Esophagus squamous epithelium (tissue), 5 donors: ENCODE data around the gene PCDHGB5. TPM values are rescaled to one million over a fixed set of nuclear protein-coding genes. Genes with fewer than 3 reads are reported as not detected.
A peak's percentile ranks its signal among the peaks of the same experiment; 100 is the strongest.
"Not testable (repeated sequence)": the region's sequence is repeated elsewhere in the genome, so short reads cannot be mapped to it uniquely, and the experiment has no call there.

Experiments
- DNase-seq: peaks from one replicate; lab custom pipeline; 2025; lab: John Stamatoyannopoulos, UW
- H3K27ac ChIP-seq, 4 donors: fragments of 200-600 bp; sonication (generic); one replicate each; pipeline ENCODE4 v1.5.1; 2016 to 2019; ENCODE audit warnings: mild to moderate bottlenecking in 1 of 4
- H3K27me3 ChIP-seq, 4 donors: fragments of 200-600 bp; sonication (generic); 1 replicate in 3 of 4; 2 replicates in 1 of 4; pipeline versions ENCODE4 v1.5.1 to v1.6.0; 2017 to 2021; ENCODE audit warnings: antibody characterized with exemption in 1 of 4
- H3K36me3 ChIP-seq, 3 donors: fragments of 200-600 bp; sonication (generic); one replicate each; pipeline ENCODE4 v1.5.1; 2016 to 2019
- H3K4me1 ChIP-seq, 3 donors: fragments of 200-600 bp; sonication (generic); one replicate each; pipeline ENCODE4 v1.5.1; 2017 to 2019
- H3K4me3 ChIP-seq, 4 donors: fragments of 200-600 bp; sonication (generic); 1 replicate in 3 of 4; 2 replicates in 1 of 4; pipeline ENCODE4 v1.5.1; 2016 to 2019; ENCODE audit warnings: mild to moderate bottlenecking in 2 of 4, moderate library complexity in 1 of 4
- H3K9me3 ChIP-seq, 3 donors: fragments of 200-600 bp; sonication (generic); one replicate each; pipeline ENCODE4 v1.5.1; 2016 to 2019
- CTCF ChIP-seq, 6 experiments: fragments of 450-650 bp in 4 of 6; fragments of 200-600 bp in 2 of 6; sonication (generic) in 2 of 6; IDR thresholded peaks; one replicate each; pipeline ENCODE4 v1.5.1; 2016 to 2019; ENCODE audit warnings: antibody characterized with exemption in 6 of 6, mild to moderate bottlenecking in 4 of 6, moderate library complexity in 4 of 6
- POLR2A ChIP-seq, 4 donors: fragments of 450-650 bp; IDR thresholded peaks; one replicate each; pipeline ENCODE4 v1.6.1; 2017; ENCODE audit warnings: antibody characterized with exemption in 4 of 4, mild to moderate bottlenecking in 4 of 4, moderate library complexity in 3 of 4
- WGBS, 2 donors: methylation state at CpG; one replicate each; pipeline ENCODE4 v1.1.5; 2018; 5-methylcytosine and 5-hydroxymethylcytosine counted together
- intact Hi-C: fragments of 100-400 bp; cut with DNase I; formaldehyde crosslinking; loops from one replicate; pipeline ENCODE4 v1.15.0; 2022
- total RNA-seq, 4 donors: library from RNA; depleted of rRNA; stranded (reverse); fragments of >200 nt; gene quantifications; one replicate each; pipeline ENCODE4 v1.1.0, GENCODE V29; 2016
- donor health status: DM: yes; HTN: yes; CAD: no.

The PCDHGB5 gene
- total RNA-seq, 4 donors from 2014 or later, result 5.5 to 7.5 (median 6.7) TPM

- TF ChIP-seq CTCF (IDR thresholded peaks at IDR 0.05) (no peak), POLR2A (IDR thresholded peaks at IDR 0.05) (no peak)
- Histone ChIP-seq H3K9me3 (peaks cover 20 to 96% (median 92%) of the 10 kb centered on the region in 3 donors), H3K27ac (no peak overlapping the region), H3K4me1 (no peaks in the 10 kb centered on the region), H3K4me3 (no peak overlapping the region), H3K36me3 (peaks cover 0 to 7% (median 0%) of the 10 kb centered on the region in 3 donors), H3K27me3 (peaks cover 0 to 19% (median 0%) of the 10 kb centered on the region in 4 donors)
- 47 to 60% methylated on average over 7 to 10 of the region's 10 CpGs for WGBS, 2 donors
- intact Hi-C loops, result no loop called here
- no peak for DNase-seq
These were observed 9.1 kb upstream of the PCDHGB5 start for GRCh38 chr5:141388661-141389060.

GRCh38 chr5:141389153-141390042, 8.3 kb upstream of the PCDHGB5 start:
- Histone ChIP-seq H3K9me3 (peaks cover 21 to 96% (median 92%) of the 10 kb centered on the region in 3 donors), H3K27me3 (peaks cover 0 to 25% (median 0%) of the 10 kb centered on the region in 4 donors), H3K36me3 (peaks cover 0 to 7% (median 0%) of the 10 kb centered on the region in 3 donors), H3K27ac (no peak overlapping the region), H3K4me1 (no peaks in the 10 kb centered on the region), H3K4me3 (no peak overlapping the region)
- no peak for DNase-seq
- no peak for TF ChIP-seq POLR2A (IDR thresholded peaks at IDR 0.05)
- no peak for TF ChIP-seq CTCF (IDR thresholded peaks at IDR 0.05)
- intact Hi-C loops, result no loop called here
- 48 to 58% methylated on average over 25 to 42 of the region's 77 CpGs for WGBS, 2 donors

- Histone ChIP-seq H3K27me3 (peaks cover 0 to 33% (median 0%) of the 10 kb centered on the region in 4 donors), H3K4me3 (peak within 1 kb of the TSS in 1 of 4 donors; percentile 13), H3K27ac (no peak within 1 kb of the TSS), H3K9me3 (peaks cover 21 to 96% (median 87%) of the 10 kb centered on the region in 3 donors), H3K36me3 (peaks cover 0 to 7% (median 0%) of the 10 kb centered on the region in 3 donors), H3K4me1 (no peaks in the 10 kb centered on the region)
- 21 to 57% methylated on average over 19 to 36 of the region's 38 CpGs for WGBS, 2 donors
- DNase-seq, result no peak
- intact Hi-C loops, result no loop called here
- TF ChIP-seq CTCF (IDR thresholded peaks at IDR 0.05) (no peak), POLR2A (IDR thresholded peaks at IDR 0.05) (no peak)
These were observed 5.1 kb upstream of the PCDHGB5 start, which contains the start of gene PCDHGA8 for GRCh38 chr5:141392429-141393198. Gene PCDHGA8, plus strand, starts transcription at chr5:141392633. Its CDS starts 181 bp downstream, at chr5:141392814.

GRCh38 chr5:141393267-141393666, 4.5 kb upstream of the PCDHGB5 start:
- H3K9me3 ChIP-seq, result peaks cover 20 to 96% (median 88%) of the 10 kb centered on the region in 3 donors
- H3K4me3 ChIP-seq, result no peak overlapping the region
- TF ChIP-seq CTCF (IDR thresholded peaks at IDR 0.05) (no peak), POLR2A (IDR thresholded peaks at IDR 0.05) (no peak)
- no peak for DNase-seq
- H3K27ac ChIP-seq, result no peak overlapping the region
- WGBS, 2 donors, result 54 to 58% methylated on average over 12 to 19 of the region's 21 CpGs
- peaks cover 0 to 7% (median 0%) of the 10 kb centered on the region in 3 donors for H3K36me3 ChIP-seq
- intact Hi-C loops, result no loop called here
- H3K4me1 ChIP-seq, result no peaks in the 10 kb centered on the region
- H3K27me3 ChIP-seq, result peaks cover 0 to 32% (median 0%) of the 10 kb centered on the region in 4 donors

GRCh38 chr5:141394401-141395187, 3.2 kb upstream of the PCDHGB5 start:
- H3K36me3 ChIP-seq, H3K4me1 ChIP-seq, H3K4me3 ChIP-seq, H3K27ac ChIP-seq, intact Hi-C loops, DNase-seq: not testable (repeated sequence)
- peaks cover 0 to 40% (median 0%) of the 10 kb centered on the region in 4 donors for H3K27me3 ChIP-seq
- H3K9me3 ChIP-seq, result peaks cover 21 to 96% (median 87%) of the 10 kb centered on the region in 3 donors
- WGBS, 2 donors, result 41 to 50% methylated on average over 13 to 22 of the region's 53 CpGs
